HEK293 (cell line): Measurements from ENCODE around the gene OR1K1.

Experiments
- CTCF ChIA-PET: fragments of 350-600 bp; formaldehyde crosslinking; extraction: SDS; loops from one replicate; lab custom pipeline; 2021; ENCODE audit warnings: antibody characterized with exemption; lab: Yijun Ruan, JAX
- POLR2A ChIA-PET: fragments of 300-600 bp; formaldehyde crosslinking; extraction: SDS; loops from one replicate; lab custom pipeline; 2020; ENCODE audit warnings: antibody characterized with exemption, inconsistent platforms; lab: Yijun Ruan, JAX
- H3K27ac ChIP-seq: fragments of 200-500 bp; sonication (Bioruptor generic); 2 replicates; pipeline ENCODE4 v1.5.1; 2014; ENCODE audit warnings: low read depth, low read length, control low read depth, inconsistent platforms; ENCODE audit errors: extremely low read depth
- H3K36me3 ChIP-seq, 2 experiments: fragments of 200-500 bp in 1 of 2; sonication (Bioruptor generic) in 1 of 2; 1 replicate in 1 of 2; 2 replicates in 1 of 2; pipeline ENCODE4 v1.5.1; 2014 to 2017; ENCODE audit warnings: inconsistent platforms in 2 of 2, low read length in 2 of 2; ENCODE audit not compliant: control insufficient read depth in 2 of 2, insufficient read depth in 1 of 2
- H3K4me1 ChIP-seq: fragments of 200-500 bp; sonication (Bioruptor generic); 2 replicates; pipeline ENCODE4 v1.5.1; 2014; ENCODE audit warnings: mild to moderate bottlenecking, low read length, inconsistent platforms; ENCODE audit not compliant: control insufficient read depth, insufficient read depth
- H3K4me3 ChIP-seq: 2 replicates; pipeline ENCODE4 v1.5.1; 2011; ENCODE audit warnings: low read depth, mild to moderate bottlenecking, control low read depth, low read length, moderate library complexity
- H3K9me3 ChIP-seq: fragments of 200-500 bp; sonication (Bioruptor generic); 2 replicates; pipeline ENCODE4 v1.5.1; 2014; ENCODE audit warnings: low read depth, low read length, inconsistent platforms; ENCODE audit not compliant: control insufficient read depth, insufficient read depth
- KLF7 ChIP-seq: fragments of 450-650 bp; formaldehyde crosslinking; IDR thresholded peaks from 2 replicates; pipeline ENCODE4 v1.5.1; 2016; ENCODE audit warnings: missing biosample characterization, missing genetic modification characterization, borderline replicate concordance
- SCRT1 ChIP-seq: fragments of 450-650 bp; formaldehyde crosslinking; IDR thresholded peaks from 2 replicates; pipeline ENCODE4 v1.5.1; 2016; ENCODE audit warnings: missing biosample characterization, missing genetic modification characterization, borderline replicate concordance
- TCF7L2 ChIP-seq: IDR thresholded peaks from 2 replicates; pipeline ENCODE4 v1.6.1; 2011; ENCODE audit warnings: low read depth, mild to moderate bottlenecking, inconsistent platforms, low read length, moderate library complexity, borderline replicate concordance
- ZFP3 ChIP-seq: fragments of 450-650 bp; formaldehyde crosslinking; IDR thresholded peaks from 2 replicates; pipeline ENCODE4 v1.5.1; 2016; ENCODE audit warnings: low read depth, missing biosample characterization, missing genetic modification characterization
- ZNF140 ChIP-seq: fragments of 450-650 bp; formaldehyde crosslinking; IDR thresholded peaks from 2 replicates; pipeline ENCODE4 v1.5.1; 2016; ENCODE audit warnings: missing biosample characterization, missing genetic modification characterization
- ZNF155 ChIP-seq: fragments of 450-650 bp; formaldehyde crosslinking; IDR thresholded peaks from 2 replicates; pipeline ENCODE4 v1.5.1; 2016; ENCODE audit warnings: missing biosample characterization, missing genetic modification characterization
- ZNF19 ChIP-seq: fragments of 450-650 bp; formaldehyde crosslinking; IDR thresholded peaks from 2 replicates; pipeline ENCODE4; 2016; ENCODE audit warnings: missing biosample characterization, missing genetic modification characterization, low read depth
- ZNF2 ChIP-seq: fragments of 450-650 bp; formaldehyde crosslinking; IDR thresholded peaks from 2 replicates; pipeline ENCODE4 v1.5.1; 2016; ENCODE audit warnings: missing biosample characterization, missing genetic modification characterization
- ZNF280C ChIP-seq: fragments of 450-650 bp; formaldehyde crosslinking; IDR thresholded peaks from 2 replicates; pipeline ENCODE4 v1.5.1; 2016; ENCODE audit warnings: missing biosample characterization, missing genetic modification characterization
- ZNF311 ChIP-seq: fragments of 450-650 bp; formaldehyde crosslinking; IDR thresholded peaks from 2 replicates; pipeline ENCODE4 v1.5.1; 2017; ENCODE audit warnings: missing biosample characterization, missing genetic modification characterization, borderline replicate concordance
- ZNF354C ChIP-seq: fragments of 450-650 bp; formaldehyde crosslinking; IDR thresholded peaks from 2 replicates; pipeline ENCODE4 v1.5.1; 2016; ENCODE audit warnings: missing biosample characterization, missing genetic modification characterization, low read depth, borderline replicate concordance
- ZNF555 ChIP-seq: fragments of 450-650 bp; formaldehyde crosslinking; conservative IDR thresholded peaks from 2 replicates; pipeline ENCODE4 v1.5.1; 2017; ENCODE audit warnings: missing biosample characterization, mild to moderate bottlenecking, missing genetic modification characterization, inconsistent platforms
- ZNF677 ChIP-seq: fragments of 450-650 bp; IDR thresholded peaks from 2 replicates; pipeline ENCODE4 v1.5.0; 2018; ENCODE audit warnings: missing biosample characterization, mild to moderate bottlenecking, missing genetic modification characterization, moderate library complexity
- ZNF692 ChIP-seq: fragments of 450-650 bp; formaldehyde crosslinking; IDR thresholded peaks from 2 replicates; pipeline ENCODE4 v1.5.1; 2016; ENCODE audit warnings: missing biosample characterization, missing genetic modification characterization
- ZNF785 ChIP-seq: fragments of 450-650 bp; formaldehyde crosslinking; IDR thresholded peaks from 2 replicates; pipeline ENCODE4 v1.5.1; 2016; ENCODE audit warnings: missing biosample characterization, missing genetic modification characterization
- ZSCAN16 ChIP-seq: fragments of 450-650 bp; formaldehyde crosslinking; IDR thresholded peaks from 2 replicates; pipeline ENCODE4 v1.5.1; 2016; ENCODE audit warnings: missing biosample characterization, missing genetic modification characterization
- ZSCAN5A ChIP-seq: fragments of 450-650 bp; formaldehyde crosslinking; IDR thresholded peaks from 2 replicates; pipeline ENCODE4 v1.5.1; 2016; ENCODE audit warnings: missing biosample characterization, missing genetic modification characterization

The OR1K1 gene

GRCh38 chr9:122786338-122786737 is 13.6 kb upstream of the OR1K1 start:
- ChIA-PET POLR2A (no interaction called here), CTCF (interaction anchor here (0.6 kb wide), 1 partner anchor 502 kb away, joined by 3 read pairs; no protein-coding TSS in a partner anchor)

GRCh38 chr9:122788831-122789230 is 11.1 kb upstream of the OR1K1 start, which contains the start of gene OR5C1:
Gene OR5C1, plus strand, starts transcription at chr9:122788933. Its CDS starts 0 bp downstream, at chr9:122788933.
- H3K4me1 ChIP-seq: no peaks in the 10 kb centered on the region
- H3K27ac ChIP-seq: no peak within 1 kb of the TSS
- POLR2A ChIA-PET: interaction anchor here (0.6 kb wide), 1 partner anchor 676 kb away, joined by 5 read pairs; no protein-coding TSS in a partner anchor
- no peaks in the 10 kb centered on the region for H3K36me3 ChIP-seq
- H3K4me3 ChIP-seq: no peak within 1 kb of the TSS
- CTCF ChIA-PET: no interaction called here
- H3K9me3 ChIP-seq: no peaks in the 10 kb centered on the region
- TF ChIP-seq ZNF677 (tag by site-specific recombination) (no peak), TCF7L2 (no peak)

More at GRCh38 chr9:122786338-122786737, 13.6 kb upstream of the OR1K1 start:
- H3K4me1 ChIP-seq: no peaks in the 10 kb centered on the region
- H3K9me3 ChIP-seq: no peaks in the 10 kb centered on the region
- no peak overlapping the region for H3K27ac ChIP-seq
- H3K4me3 ChIP-seq: no peak overlapping the region
- no peaks in the 10 kb centered on the region for H3K36me3 ChIP-seq
- TF ChIP-seq ZNF311 (tag by site-specific recombination) (no peak), ZSCAN16 (tag by site-specific recombination) (no peak), SCRT1 (no peak), ZNF140 (no peak), ZNF155 (tag by site-specific recombination) (no peak), ZNF2 (tag by site-specific recombination) (no peak), KLF7 (tag by site-specific recombination) (no peak), ZSCAN5A (tag by site-specific recombination) (no peak), ZFP3 (tag by site-specific recombination) (no peak), ZNF555 (tag by site-specific recombination) (no peak), ZNF785 (tag by site-specific recombination) (no peak), ZNF354C (tag by site-specific recombination) (no peak), ZNF280C (tag by site-specific recombination) (no peak), ZNF19 (tag by site-specific recombination) (no peak), ZNF692 (tag by site-specific recombination) (no peak)
